Cardiac ventricle fibroblast (primary cell): Measurements from ENCODE around the gene BAG1. TPM values are rescaled to one million over a fixed set of nuclear protein-coding genes. Genes with fewer than 3 reads are reported as not detected.

Experiments used
- total RNA-seq: library from RNA; depleted of rRNA; stranded (reverse); fragments of >200 nt; gene quantifications from 2 replicates; pipeline ENCODE4 v1.2.3, GENCODE V29; 2015

The BAG1 gene
- total RNA-seq, result 27.0 and 46.1 TPM in 2 replicates

DNA sequence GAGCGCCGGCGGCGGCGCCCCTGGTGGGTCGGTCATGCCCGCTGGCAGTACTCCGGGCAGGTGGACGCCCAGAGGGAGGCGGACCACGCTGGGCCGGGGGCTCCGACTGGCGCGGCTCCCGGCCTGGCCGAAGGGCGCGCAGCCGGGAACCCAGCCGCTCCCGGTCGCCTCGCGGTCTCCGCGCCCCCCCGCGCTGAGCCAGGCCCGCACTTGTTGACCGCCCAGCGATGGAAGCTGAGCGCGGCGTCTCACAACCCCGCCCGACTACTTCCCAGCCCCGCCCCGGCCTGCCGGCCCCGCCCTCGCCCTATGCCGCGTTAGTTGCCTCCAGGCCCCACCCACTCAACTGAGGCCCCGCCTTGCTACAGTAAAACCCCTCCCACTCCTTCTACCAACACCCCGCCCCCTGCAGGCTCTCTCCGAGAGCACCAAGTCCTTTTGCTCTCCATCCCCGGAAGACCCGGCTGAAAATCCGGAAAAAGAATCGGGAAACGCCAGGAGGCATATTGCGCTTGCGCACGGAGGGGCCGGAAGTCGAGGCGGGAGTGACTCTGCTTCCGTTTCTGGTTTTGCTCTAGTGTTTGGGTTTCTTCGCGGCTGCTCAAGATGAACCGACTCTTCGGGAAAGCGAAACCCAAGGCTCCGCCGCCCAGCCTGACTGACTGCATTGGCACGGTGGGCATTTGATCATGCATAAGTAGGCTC lies at the start of gene BAG1, which contains the start of gene CHMP5:
TSS of gene BAG1 (minus strand) at position 236 of the 705 bp plus-strand sequence.
TSS of gene CHMP5 (plus strand) at position 577 of the 705 bp plus-strand sequence. CDS start at position 607, 30 bp downstream.

DNA sequence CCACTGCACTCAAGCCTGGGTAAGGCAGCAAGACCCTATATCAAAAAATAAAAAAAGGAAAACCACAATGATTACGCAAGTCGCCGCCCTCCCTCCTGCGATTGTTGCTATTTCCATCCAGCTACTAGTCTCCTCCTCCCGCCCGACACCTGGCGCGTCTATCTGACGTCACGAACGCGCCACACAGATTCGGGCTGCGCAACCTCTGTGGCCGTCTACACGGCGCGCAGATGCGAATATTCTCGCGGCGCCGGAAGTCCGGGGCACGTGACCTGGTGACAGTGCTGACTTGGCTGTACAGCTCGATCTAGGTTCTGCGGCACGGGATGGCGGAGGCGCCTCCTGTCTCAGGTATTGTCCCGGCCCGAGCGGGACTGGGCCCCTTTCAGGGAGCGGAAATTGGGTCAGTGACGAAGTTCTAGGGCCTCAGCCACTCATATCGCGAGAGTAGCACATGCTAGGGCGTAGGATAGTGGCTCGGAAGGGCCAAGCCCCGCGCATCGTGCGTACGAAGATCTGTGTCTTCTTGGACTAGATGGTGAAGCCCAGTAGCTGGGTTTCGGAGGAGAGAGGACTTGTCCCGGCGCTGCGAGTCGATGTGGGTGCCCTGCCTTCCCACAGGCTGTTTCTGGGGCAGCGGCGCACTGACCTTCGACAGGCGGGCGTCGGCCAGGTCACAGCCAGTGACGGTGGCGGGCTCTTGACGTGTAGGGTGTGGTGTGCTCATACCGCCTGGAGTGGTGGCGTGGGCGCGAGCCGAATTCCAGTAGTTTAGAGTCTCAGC lies 25.9 kb upstream of the BAG1 start, which contains the start of gene NFX1:
TSS of gene NFX1 (plus strand) at position 270 of the 784 bp plus-strand sequence. CDS start at position 327, 57 bp downstream.

DNA sequence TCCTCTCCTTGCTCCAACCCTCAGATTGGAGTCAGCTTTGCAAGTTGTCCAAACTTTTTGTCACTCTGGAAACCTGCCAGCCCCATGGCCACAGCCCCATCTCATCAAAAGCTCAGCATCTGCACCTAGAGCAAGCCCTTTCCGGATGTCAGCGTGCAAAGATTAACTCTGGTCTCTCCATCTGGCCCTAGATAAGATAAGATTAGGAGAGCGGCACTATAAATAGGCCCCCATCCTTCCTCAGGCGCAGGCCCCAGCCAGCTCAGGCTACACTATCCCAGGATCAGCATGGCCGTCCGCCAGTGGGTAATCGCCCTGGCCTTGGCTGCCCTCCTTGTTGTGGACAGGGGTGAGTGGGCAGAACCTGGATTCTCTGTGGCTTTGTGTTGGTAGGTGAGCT lies 24.6 kb downstream of the BAG1 start, which contains the start of gene SPINK4:
TSS of gene SPINK4 (plus strand) at position 247 of the 400 bp plus-strand sequence. CDS start at position 289, 42 bp downstream.

Other genes with a start within 250 kb of the BAG1 start
- 74.7 and 90.9 TPM in 2 replicates for gene DNAJA1, start 239.4 kb downstream of the BAG1 start, total RNA-seq
- 11.1 and 11.4 TPM in 2 replicates for gene SMU1, start 188.0 kb downstream of the BAG1 start, total RNA-seq
- gene B4GALT1, start 97.4 kb downstream of the BAG1 start, total RNA-seq, result 88.1 and 95.9 TPM in 2 replicates
- not detected in 2 replicates for gene SPINK4, start 24.5 kb downstream of the BAG1 start, total RNA-seq
- gene CHMP5, start 341 bp upstream of the BAG1 start, total RNA-seq, result 36.3 and 51.4 TPM in 2 replicates
- 20.3 and 21.8 TPM in 2 replicates for gene NFX1, start 25.8 kb upstream of the BAG1 start, total RNA-seq
- gene AQP7, start 137.9 kb upstream of the BAG1 start, total RNA-seq, result 2.9 and 3.7 TPM in 2 replicates
- 8.5 and 11.2 TPM in 2 replicates for gene AQP3, start 182.9 kb upstream of the BAG1 start, total RNA-seq
- gene NOL6, start 209.2 kb upstream of the BAG1 start, total RNA-seq, result 23.3 and 26.0 TPM in 2 replicates